SU-DHL-6 (cell line): Measurements from ENCODE around the gene NBPF3.

Experiments
- CTCF ChIP-seq: fragments of 200-600 bp; sonication (generic); IDR thresholded peaks from one replicate; pipeline ENCODE4 v1.5.1; 2017; ENCODE audit warnings: antibody characterized with exemption, mild to moderate bottlenecking, low read length, moderate library complexity; ENCODE audit not compliant: insufficient read depth, poor library complexity, severe bottlenecking
- EZH2phosphoT487 ChIP-seq: fragments of 200-600 bp; sonication (generic), shearing (Covaris generic); conservative IDR thresholded peaks from 2 replicates; pipeline ENCODE4 v1.6.1; 2018; ENCODE audit warnings: mild to moderate bottlenecking, antibody characterized with exemption, low read length, moderate library complexity, mixed read lengths

- TF ChIP-seq CTCF (no peak), EZH2phosphoT487 (no peak)
Measured at GRCh38 chr1:21457654-21458053, 17.7 kb downstream of the NBPF3 start.
